ENCODE data around the gene ZNF521. TPM values are rescaled to one million over a fixed set of nuclear protein-coding genes. Genes with fewer than 3 reads are reported as not detected.

ZNF521 gene
- total RNA-seq, 2 experiments from 2014 or later = not detected

- no peak for DNase-seq
- no peaks in the 10 kb centered on the region for H3K36me3 Mint-ChIP-seq
- no peak for ATAC-seq (ENCODE audit: low read depth)
- H3K27ac Mint-ChIP-seq = no peak overlapping the region
- peaks cover 2% of the 10 kb centered on the region for H3K27me3 Mint-ChIP-seq
- H3K4me1 Mint-ChIP-seq = no peaks in the 10 kb centered on the region
- no peaks in the 10 kb centered on the region for H3K9me3 Mint-ChIP-seq
- H3K4me3 Mint-ChIP-seq = no peak overlapping the region
- POLR2A ChIA-PET = no interaction called here
Observed at GRCh38 chr18:25136416-25137196, 215.4 kb downstream of the ZNF521 start.

DNA sequence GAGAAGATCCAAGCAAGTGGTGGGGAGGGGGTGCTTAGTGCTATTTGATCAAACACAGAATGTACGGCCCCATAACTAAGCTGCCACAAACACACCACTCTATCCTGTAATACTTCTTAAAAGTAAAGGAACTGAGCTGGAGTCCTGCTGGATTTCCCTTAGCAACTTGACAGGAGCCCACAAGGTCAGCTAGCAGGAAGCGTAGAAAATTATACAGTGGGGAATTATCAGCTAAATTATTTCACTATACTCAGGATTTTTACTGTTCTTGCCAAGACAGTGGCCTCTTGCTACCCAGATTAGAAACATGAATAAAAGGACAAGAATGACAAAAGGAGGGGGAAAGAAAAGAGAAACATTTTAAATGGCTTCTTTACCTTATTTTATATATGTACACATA is 217.1 kb downstream of the ZNF521 start:
- DNase-seq (no peak), ATAC-seq (ENCODE audit: low read depth) (no peak)
- no peaks in the 10 kb centered on the region for H3K9me3 Mint-ChIP-seq
- no peak overlapping the region for H3K27ac Mint-ChIP-seq
- peaks cover 2% of the 10 kb centered on the region for H3K27me3 Mint-ChIP-seq
- no peaks in the 10 kb centered on the region for H3K4me1 Mint-ChIP-seq
- POLR2A ChIA-PET = no interaction called here
- no peak overlapping the region for H3K4me3 Mint-ChIP-seq
- no peaks in the 10 kb centered on the region for H3K36me3 Mint-ChIP-seq

- no peak overlapping the region for H3K4me3 Mint-ChIP-seq
- DNase-seq = no peak
- H3K4me1 Mint-ChIP-seq = no peaks in the 10 kb centered on the region
Observed at GRCh38 chr18:25133879-25134278, 218.1 kb downstream of the ZNF521 start.

GRCh38 chr18:25132786-25133496 is 219.0 kb downstream of the ZNF521 start:
- Mint-ChIP-seq H3K27me3 (peaks cover 2% of the 10 kb centered on the region), H3K4me1 (no peaks in the 10 kb centered on the region), H3K36me3 (no peaks in the 10 kb centered on the region), H3K9me3 (no peaks in the 10 kb centered on the region), H3K27ac (no peak overlapping the region), H3K4me3 (no peak overlapping the region)
- DNase-seq (no peak), ATAC-seq (ENCODE audit: low read depth) (no peak)
- POLR2A ChIA-PET = no interaction called here

More at GRCh38 chr18:25133879-25134278, 218.1 kb downstream of the ZNF521 start:
- POLR2A ChIA-PET = no interaction called here
- H3K27me3 Mint-ChIP-seq = peaks cover 2% of the 10 kb centered on the region
- no peak for ATAC-seq (ENCODE audit: low read depth)
- no peaks in the 10 kb centered on the region for H3K36me3 Mint-ChIP-seq
- H3K9me3 Mint-ChIP-seq = no peaks in the 10 kb centered on the region
- H3K27ac Mint-ChIP-seq = no peak overlapping the region

DNA sequence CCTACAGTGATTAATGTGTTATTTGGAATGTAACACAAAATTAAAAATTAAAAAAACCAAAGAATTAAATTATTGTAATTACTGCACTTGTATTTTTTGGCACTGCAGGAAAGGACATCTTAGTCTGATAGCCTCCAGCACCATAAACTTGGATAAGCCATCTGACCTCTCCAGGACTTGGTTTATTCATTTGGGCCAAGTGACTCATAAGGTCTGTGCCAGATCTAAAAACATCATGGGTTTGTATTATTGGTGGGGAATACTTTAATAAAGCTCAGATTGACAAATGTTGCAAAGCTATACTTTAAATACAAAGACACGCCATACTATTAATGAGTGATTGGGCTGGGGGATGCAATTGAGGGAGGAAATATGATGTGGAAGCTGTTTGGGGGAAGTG is 225.2 kb downstream of the ZNF521 start:
- POLR2A ChIA-PET = no interaction called here
- Mint-ChIP-seq H3K9me3 (no peaks in the 10 kb centered on the region), H3K4me1 (no peaks in the 10 kb centered on the region), H3K36me3 (no peaks in the 10 kb centered on the region), H3K27ac (no peak overlapping the region), H3K4me3 (no peak overlapping the region), H3K27me3 (peaks cover 1% of the 10 kb centered on the region)
- DNase-seq (no peak), ATAC-seq (ENCODE audit: low read depth) (no peak)

GRCh38 chr18:25125680-25126079 is 226.3 kb downstream of the ZNF521 start:
- H3K27ac Mint-ChIP-seq = no peak overlapping the region
- DNase-seq = no peak
- no peaks in the 10 kb centered on the region for H3K27me3 Mint-ChIP-seq
- no peak overlapping the region for H3K4me3 Mint-ChIP-seq
- no peaks in the 10 kb centered on the region for H3K4me1 Mint-ChIP-seq
- H3K36me3 Mint-ChIP-seq = no peaks in the 10 kb centered on the region
- no peak for ATAC-seq (ENCODE audit: low read depth)
- no peaks in the 10 kb centered on the region for H3K9me3 Mint-ChIP-seq
- POLR2A ChIA-PET = no interaction called here

DNA sequence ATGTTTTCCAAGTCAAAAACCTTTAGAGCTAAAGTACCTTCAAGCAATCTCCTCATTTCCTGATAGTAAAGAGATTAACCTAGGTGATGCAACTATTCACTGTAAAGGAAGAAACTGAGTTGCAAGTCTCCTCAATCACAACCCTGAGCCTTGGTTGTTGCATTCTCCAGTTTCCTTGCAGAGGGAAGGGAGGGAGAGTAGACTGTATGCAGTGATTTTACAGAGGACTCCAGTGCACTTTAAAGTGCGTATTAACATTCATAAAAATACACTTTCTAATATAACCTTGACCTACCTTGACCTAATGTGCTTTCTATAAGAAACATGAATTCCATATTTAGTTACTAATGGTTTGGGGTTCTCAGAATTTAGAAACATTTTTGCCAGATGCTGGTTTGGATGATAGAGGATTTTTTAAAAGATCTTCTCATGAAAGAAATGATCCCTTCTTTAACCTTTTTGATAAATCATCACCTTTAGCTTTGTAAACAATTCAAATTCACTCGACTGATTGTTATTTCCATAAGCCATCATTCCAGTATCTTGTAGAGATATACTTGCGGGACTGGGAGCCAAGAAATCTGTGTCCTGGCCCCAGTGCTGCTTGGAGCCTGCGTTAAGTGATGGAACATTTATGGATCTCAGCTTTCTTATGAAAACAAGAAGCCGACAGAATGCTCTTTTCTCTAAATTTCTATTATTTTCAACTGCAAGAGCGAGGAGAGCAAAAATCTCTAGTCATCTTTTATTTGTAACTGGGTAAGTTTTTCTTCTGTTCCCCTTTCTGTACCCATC is 228.3 kb downstream of the ZNF521 start:
- Mint-ChIP-seq H3K27me3 (no peaks in the 10 kb centered on the region), H3K4me3 (no peak overlapping the region), H3K9me3 (no peaks in the 10 kb centered on the region), H3K36me3 (no peaks in the 10 kb centered on the region), H3K27ac (no peak overlapping the region), H3K4me1 (no peaks in the 10 kb centered on the region)
- no peak for ATAC-seq (ENCODE audit: low read depth)
- no peak for DNase-seq
- POLR2A ChIA-PET = no interaction called here

DNA sequence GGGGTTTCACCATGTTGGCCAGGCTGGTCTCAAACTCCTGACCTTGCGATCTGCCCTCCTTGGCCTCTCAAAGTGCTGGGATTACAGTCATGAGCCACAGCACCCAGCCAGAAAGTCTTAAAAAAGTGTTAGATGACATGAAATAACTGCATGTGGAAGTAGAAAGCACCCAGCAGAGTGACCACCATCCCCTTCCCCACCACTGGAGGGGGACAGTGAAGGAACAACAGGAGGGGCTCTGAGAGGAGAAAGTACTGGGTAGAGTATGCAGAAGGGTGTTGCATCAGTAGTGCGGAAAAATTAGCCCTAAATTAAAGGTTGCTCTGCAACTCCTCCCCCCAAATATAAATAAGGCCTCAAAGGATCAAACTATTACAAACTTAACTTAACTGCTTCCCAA is 230.5 kb downstream of the ZNF521 start:
- Mint-ChIP-seq H3K4me3 (no peak overlapping the region), H3K4me1 (no peaks in the 10 kb centered on the region), H3K27ac (no peak overlapping the region), H3K36me3 (no peaks in the 10 kb centered on the region), H3K27me3 (no peaks in the 10 kb centered on the region), H3K9me3 (no peaks in the 10 kb centered on the region)
- POLR2A ChIA-PET = no interaction called here
- ATAC-seq (ENCODE audit: low read depth) (no peak), DNase-seq (no peak)

- DNase-seq = no peak
Observed at GRCh38 chr18:25113566-25113965, 238.4 kb downstream of the ZNF521 start.

DNA sequence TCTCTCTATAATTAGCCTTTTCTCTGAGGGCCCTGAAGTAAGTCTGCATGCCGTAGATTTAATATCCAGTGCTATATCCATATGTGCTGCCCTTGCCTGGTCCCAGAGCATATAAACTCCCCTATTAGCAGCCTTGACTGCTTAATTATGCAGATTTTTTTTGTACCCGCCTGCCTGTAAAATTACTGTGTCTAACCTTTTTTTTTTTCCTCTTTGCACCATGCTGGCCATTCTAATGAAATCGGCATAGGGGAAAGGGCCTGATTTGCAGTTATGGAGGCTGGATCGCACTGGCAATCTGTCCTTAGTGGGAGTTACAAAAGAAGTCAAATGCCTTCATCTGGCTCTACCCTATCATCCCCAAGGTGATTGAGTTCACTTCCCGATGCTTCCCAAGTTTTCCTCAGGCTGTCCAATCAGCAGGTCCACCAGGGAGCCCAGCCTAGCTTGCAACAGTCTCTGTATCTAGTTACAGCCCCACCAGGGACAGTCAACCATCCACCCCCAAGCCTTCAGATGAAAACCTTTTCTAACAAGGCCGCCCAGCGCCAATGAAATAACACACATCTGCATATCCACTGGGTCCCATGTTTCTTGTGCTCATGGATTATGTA is 239.0 kb downstream of the ZNF521 start:
- H3K4me1 Mint-ChIP-seq = no peaks in the 10 kb centered on the region
- H3K27me3 Mint-ChIP-seq = no peaks in the 10 kb centered on the region
- H3K9me3 Mint-ChIP-seq = no peaks in the 10 kb centered on the region
- no peak overlapping the region for H3K27ac Mint-ChIP-seq
- DNase-seq = no peak
- no peaks in the 10 kb centered on the region for H3K36me3 Mint-ChIP-seq
- POLR2A ChIA-PET = no interaction called here
- H3K4me3 Mint-ChIP-seq = no peak overlapping the region
- no peak for ATAC-seq (ENCODE audit: low read depth)

More at GRCh38 chr18:25113566-25113965, 238.4 kb downstream of the ZNF521 start:
- H3K27ac Mint-ChIP-seq = no peak overlapping the region
- no peaks in the 10 kb centered on the region for H3K27me3 Mint-ChIP-seq
- no peaks in the 10 kb centered on the region for H3K9me3 Mint-ChIP-seq
- H3K36me3 Mint-ChIP-seq = no peaks in the 10 kb centered on the region
- POLR2A ChIA-PET = no interaction called here
- no peak for ATAC-seq (ENCODE audit: low read depth)
- H3K4me3 Mint-ChIP-seq = no peak overlapping the region
- H3K4me1 Mint-ChIP-seq = no peaks in the 10 kb centered on the region

GRCh38 chr18:25111377-25112288 is 240.3 kb downstream of the ZNF521 start:
- no peaks in the 10 kb centered on the region for H3K9me3 Mint-ChIP-seq
- DNase-seq = no peak
- no peaks in the 10 kb centered on the region for H3K36me3 Mint-ChIP-seq
- H3K27ac Mint-ChIP-seq = no peak overlapping the region
- POLR2A ChIA-PET = no interaction called here
- peaks cover 2% of the 10 kb centered on the region for H3K27me3 Mint-ChIP-seq
- no peak overlapping the region for H3K4me3 Mint-ChIP-seq
- ATAC-seq (ENCODE audit: low read depth) = no peak
- no peaks in the 10 kb centered on the region for H3K4me1 Mint-ChIP-seq

- Mint-ChIP-seq H3K27me3 (peaks cover 2% of the 10 kb centered on the region), H3K4me3 (no peak overlapping the region), H3K27ac (no peak overlapping the region), H3K4me1 (no peaks in the 10 kb centered on the region), H3K9me3 (no peaks in the 10 kb centered on the region), H3K36me3 (no peaks in the 10 kb centered on the region)
- DNase-seq = no peak
- no peak for ATAC-seq (ENCODE audit: low read depth)
- POLR2A ChIA-PET = no interaction called here
Observed at GRCh38 chr18:25109484-25109883, 242.5 kb downstream of the ZNF521 start.
